LoVo (cell line): ENCODE results near the gene VWA5B2.

ENCODE experiments used
- DNase-seq: peaks from one replicate; pipeline ENCODE4 v3.0.0-alpha.2; 2016; ENCODE audit warnings: low spot score

The VWA5B2 gene

DNA sequence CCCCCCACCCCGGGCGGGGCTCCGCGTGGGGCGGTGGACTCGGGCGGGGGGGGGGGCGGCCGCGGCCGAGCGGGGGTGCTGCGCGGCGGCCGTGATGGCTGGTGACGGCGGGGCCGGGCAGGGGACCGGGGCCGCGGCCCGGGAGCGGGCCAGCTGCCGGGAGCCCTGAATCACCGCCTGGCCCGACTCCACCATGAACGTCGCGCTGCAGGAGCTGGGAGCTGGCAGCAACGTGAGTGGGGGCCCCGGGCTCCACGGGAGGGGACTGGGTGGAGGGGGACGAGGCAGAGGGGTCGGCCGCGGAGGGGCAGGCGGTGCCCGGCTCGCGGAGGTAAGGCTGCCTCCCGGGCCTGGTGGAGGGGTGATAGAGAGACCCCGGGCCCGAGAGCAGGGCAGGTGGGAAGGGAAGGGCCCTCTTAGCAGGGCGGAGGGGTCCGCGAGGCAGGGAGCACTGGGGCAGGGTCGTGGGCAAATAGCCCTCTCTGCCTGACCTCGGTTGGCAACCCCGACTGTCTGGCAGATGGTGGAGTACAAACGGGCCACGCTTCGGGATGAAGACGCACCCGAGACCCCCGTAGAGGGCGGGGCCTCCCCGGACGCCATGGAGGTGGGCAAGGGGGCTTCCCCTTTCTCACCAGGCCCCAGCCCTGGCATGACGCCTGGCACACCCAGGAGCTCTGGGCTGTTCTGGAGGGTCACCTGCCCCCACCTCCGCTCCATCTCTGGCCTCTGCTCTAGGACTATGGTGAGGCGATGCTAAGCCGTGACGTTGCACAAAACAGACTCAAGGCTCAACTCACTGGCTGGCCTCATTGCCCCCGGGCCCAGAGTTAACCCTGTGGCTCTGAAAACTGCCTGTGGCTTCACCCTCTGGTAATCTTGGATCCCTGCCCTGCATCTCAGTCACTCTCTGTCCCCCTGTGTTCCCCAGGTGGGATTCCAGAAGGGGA is 46.9 kb downstream of the VWA5B2 start, which contains the start of gene ECE2:
TSS of gene ECE2 (plus strand) at position 62 of the 950 bp plus-strand sequence. CDS start at position 194, 132 bp downstream.
- DNase-seq: no peak

DNA sequence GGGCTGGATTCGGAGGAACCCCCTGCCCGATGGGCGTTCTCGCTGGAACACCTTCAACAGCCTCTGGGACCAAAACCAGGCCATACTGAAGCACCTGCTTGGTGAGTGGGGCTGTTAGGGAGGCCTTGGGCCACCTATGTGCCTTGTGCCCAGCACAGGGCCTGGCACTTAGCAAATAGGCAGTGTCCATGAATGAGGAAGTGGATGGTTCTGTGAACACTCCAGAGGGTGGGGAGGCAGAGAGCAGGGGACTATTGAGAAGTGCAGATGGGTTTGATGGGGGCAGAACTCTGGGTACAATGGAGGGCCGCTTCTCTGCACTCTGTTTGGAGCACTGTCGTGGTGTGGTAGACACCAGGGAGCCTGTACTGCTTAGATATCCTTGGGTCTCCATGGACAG is 48.0 kb downstream of the VWA5B2 start:
- DNase-seq: no peak

DNA sequence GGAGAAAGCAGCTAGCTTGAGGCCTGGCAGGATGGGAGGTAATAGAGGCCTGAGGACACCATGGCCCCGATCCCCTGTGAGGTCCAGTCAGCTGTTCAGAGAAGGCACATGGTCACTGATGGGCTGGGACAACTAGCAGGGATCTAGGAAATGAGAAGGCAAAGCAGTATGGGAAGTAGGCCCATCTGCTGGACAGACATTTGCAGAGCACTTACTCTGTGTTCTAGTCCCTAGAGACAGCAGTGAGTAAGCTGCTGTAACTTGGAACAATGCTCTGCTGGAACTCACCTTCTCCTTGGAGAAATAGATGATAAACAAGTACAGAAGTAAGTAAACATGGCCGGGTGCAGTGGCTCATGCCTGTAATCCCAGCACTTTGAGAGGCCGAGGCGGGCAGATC is 53.6 kb downstream of the VWA5B2 start:
- DNase-seq: no peak

DNA sequence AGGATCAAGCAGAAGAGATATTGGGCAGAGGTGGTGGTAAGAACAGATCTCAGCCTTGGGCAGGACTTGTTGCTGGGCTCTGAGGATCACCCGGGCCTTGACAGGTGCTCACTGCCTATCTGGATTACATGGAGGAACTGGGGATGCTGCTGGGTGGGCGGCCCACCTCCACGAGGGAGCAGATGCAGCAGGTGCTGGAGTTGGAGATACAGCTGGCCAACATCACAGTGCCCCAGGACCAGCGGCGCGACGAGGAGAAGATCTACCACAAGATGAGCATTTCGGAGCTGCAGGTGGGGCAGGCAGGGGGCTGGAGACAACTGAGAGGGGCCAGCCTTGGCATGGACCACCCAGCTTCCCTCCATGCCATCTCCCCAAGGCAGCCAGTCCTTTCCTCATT is 54.3 kb downstream of the VWA5B2 start:
- DNase-seq: no peak

DNA sequence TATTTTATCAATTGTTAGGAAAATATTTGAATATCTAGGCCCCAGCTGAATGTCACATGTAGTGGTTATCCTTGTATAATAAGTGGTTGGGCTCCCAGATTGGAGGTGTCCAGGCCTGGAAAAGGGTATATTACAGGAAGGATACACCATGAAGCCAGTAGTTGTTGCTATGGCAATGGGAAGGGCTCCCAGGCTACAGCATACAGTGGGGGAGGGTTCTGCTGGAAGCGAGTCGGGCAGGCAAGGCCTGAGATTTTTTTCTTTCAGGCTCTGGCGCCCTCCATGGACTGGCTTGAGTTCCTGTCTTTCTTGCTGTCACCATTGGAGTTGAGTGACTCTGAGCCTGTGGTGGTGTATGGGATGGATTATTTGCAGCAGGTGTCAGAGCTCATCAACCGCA is 55.3 kb downstream of the VWA5B2 start:
- no peak for DNase-seq

DNA sequence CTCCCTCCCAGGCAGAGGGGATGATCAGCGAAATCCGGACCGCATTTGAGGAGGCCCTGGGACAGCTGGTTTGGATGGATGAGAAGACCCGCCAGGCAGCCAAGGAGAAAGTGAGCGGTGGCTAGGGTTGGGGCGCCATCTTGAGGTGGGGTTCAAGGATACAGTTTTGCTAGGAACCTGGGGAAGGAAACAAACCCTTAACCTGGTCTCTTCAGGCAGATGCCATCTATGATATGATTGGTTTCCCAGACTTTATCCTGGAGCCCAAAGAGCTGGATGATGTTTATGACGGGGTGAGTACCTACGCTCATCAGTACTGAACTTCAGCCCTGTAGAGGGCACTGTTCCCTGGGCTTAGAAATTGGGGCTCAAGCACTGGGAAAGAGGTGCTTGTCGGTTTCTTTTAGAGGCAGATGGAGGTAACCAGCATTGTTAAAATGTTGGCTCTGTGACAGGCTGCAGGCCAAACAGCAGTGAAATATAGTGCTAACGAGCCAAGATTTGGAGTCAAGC is 60.1 kb downstream of the VWA5B2 start:
- DNase-seq: peak; percentile 32

DNA sequence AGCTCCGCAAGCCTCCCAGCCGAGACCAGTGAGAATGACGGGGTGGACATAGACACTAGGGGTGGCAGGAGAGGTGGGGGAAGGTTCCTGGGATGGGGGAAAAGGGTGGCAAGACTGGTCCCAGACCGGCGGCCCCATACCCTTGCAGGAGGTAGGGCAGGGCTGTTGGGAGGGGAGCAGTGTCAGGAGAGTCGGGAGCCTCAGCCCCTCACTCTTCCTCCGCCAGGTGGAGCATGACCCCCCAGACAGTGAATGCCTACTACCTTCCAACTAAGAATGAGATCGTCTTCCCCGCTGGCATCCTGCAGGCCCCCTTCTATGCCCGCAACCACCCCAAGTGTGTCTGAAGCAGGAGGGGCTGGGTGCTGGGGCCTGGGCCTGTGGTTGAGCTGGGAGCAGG is 60.9 kb downstream of the VWA5B2 start:
- DNase-seq: no peak

DNA sequence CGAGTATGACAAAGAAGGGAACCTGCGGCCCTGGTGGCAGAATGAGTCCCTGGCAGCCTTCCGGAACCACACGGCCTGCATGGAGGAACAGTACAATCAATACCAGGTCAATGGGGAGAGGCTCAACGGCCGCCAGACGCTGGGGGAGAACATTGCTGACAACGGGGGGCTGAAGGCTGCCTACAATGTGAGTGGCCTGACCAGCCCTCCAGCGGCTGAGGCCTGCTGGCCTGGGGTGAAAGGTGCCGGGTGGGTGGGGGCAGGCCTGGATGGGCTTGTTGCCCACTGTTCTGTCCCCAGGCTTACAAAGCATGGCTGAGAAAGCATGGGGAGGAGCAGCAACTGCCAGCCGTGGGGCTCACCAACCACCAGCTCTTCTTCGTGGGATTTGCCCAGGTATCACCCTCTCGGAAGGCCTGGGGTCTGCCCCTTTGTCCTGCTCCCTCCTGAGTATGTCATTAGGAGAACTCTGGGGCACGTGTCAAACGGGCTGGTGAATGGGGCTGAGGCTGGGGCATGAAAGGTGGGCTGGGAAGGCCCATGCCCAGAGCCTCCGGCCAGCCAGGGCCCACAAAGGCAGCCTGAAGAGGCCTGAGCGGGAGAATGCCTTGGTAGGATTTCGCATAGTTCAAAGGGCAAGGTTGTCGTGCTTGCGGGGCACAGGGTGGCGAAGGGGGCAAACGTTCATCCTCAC is 61.8 kb downstream of the VWA5B2 start:
- DNase-seq: no peak
